K562 (cell line): Measurements from ENCODE around the gene MIXL1. TPM values are rescaled to one million over a fixed set of nuclear protein-coding genes. Genes with fewer than 3 reads are reported as not detected.

ENCODE experiments used
- ATAC-seq: fragments of 200-7000 bp; cut with Tn5 transposase; 3 replicates; pipeline ENCODE4 v1.9.1; 2020; ENCODE audit warnings: moderate library complexity
- BruUV-seq: library from RNA; stranded (reverse); fragments of 400-500 nt; replicated peaks from 2 replicates; lab custom pipeline; 2021; lab: Mats Ljungman, UMichigan
- CTCF ChIA-PET: fragments of 300-600 bp; formaldehyde crosslinking; extraction: SDS; loops from one replicate; lab custom pipeline; 2021; ENCODE audit warnings: low intra/inter-chr PET ratio; lab: Yijun Ruan, JAX
- POLR2A ChIA-PET: fragments of 300-600, 350-650 bp; sonication (Branson Sonifier 250); formaldehyde crosslinking; extraction: SDS; loops from one replicate; lab custom pipeline; 2021; ENCODE audit warnings: antibody characterized with exemption, inconsistent platforms; lab: Yijun Ruan, JAX
- DNase-seq, 4 experiments: peaks; one replicate each; pipeline versions ENCODE4 v3.0.0 to v3.0.0-alpha.2; 2011 to 2018; ENCODE audit warnings: low spot score in 3 of 4, mixed read lengths in 3 of 4; ENCODE audit errors: extremely low read depth in 1 of 4
- FAIRE-seq: peaks from 2 replicates; lab custom pipeline; 2011; peaks lifted over from hg19 to GRCh38; lab: Jason Lieb, UNC
- H2AFZ ChIP-seq: 2 replicates; pipeline ENCODE4 v1.6.0; 2011; ENCODE audit warnings: low read depth, low read length, control low read depth, inconsistent platforms
- H3K27ac ChIP-seq: fragments of 200-600 bp; 3 replicates; pipeline ENCODE4 v1.8.0; 2011; ENCODE audit warnings: low read depth, mild to moderate bottlenecking, control low read depth, inconsistent platforms, low read length, moderate library complexity, mixed read lengths; ENCODE audit errors: extremely low read depth
- H3K27me3 ChIP-seq, 2 experiments: fragments of 300-600 bp in 1 of 2; 2 replicates in 1 of 2; 3 replicates in 1 of 2; pipeline versions ENCODE4 v1.6.0 to v1.8.0; 2011; ENCODE audit warnings: inconsistent platforms in 2 of 2, low read length in 2 of 2, mild to moderate bottlenecking in 1 of 2, mixed read lengths in 1 of 2, moderate library complexity in 1 of 2; ENCODE audit not compliant: control insufficient read depth in 2 of 2, insufficient read depth in 2 of 2
- H3K36me3 ChIP-seq: fragments of 300-600 bp; 3 replicates; pipeline ENCODE4 v1.8.0; 2011; ENCODE audit warnings: mild to moderate bottlenecking, low read length, inconsistent platforms; ENCODE audit not compliant: control insufficient read depth, insufficient read depth
- H3K4me1 ChIP-seq, 2 experiments: fragments of 200-600 bp in 1 of 2; replicated peaks in 1 of 2; 2 replicates in 1 of 2; 3 replicates in 1 of 2; pipeline versions ENCODE4 v1.5.1 to v1.8.0; 2011; ENCODE audit warnings: inconsistent platforms in 2 of 2, low read length in 2 of 2, mild to moderate bottlenecking in 1 of 2, mixed read lengths in 1 of 2, moderate library complexity in 1 of 2; ENCODE audit not compliant: control insufficient read depth in 2 of 2, insufficient read depth in 2 of 2
- H3K4me2 ChIP-seq: 2 replicates; pipeline ENCODE4 v1.6.1; 2011; ENCODE audit warnings: low read length, control low read depth, inconsistent platforms, mixed read lengths; ENCODE audit not compliant: insufficient read depth
- H3K4me3 ChIP-seq: fragments of 200-600 bp; sonication (generic), shearing (Covaris generic); 2 replicates; pipeline ENCODE4 v1.5.1; 2016; ENCODE audit warnings: control low read depth, inconsistent platforms
- H3K79me2 ChIP-seq: fragments of 200-600 bp; 3 replicates; pipeline ENCODE4 v1.8.0; 2011; ENCODE audit warnings: low read length, inconsistent platforms; ENCODE audit not compliant: control insufficient read depth, insufficient read depth
- H3K9ac ChIP-seq, 2 experiments: 2 replicates each; pipeline versions ENCODE4 v1.6.0 to v1.6.1; 2011; ENCODE audit warnings: low read depth in 2 of 2, low read length in 2 of 2, control low read depth in 1 of 2, inconsistent platforms in 1 of 2, mild to moderate bottlenecking in 1 of 2, mixed read lengths in 1 of 2; ENCODE audit not compliant: insufficient read depth in 1 of 2
- H3K9me1 ChIP-seq: one replicate; pipeline ENCODE4 v1.6.0; 2011; ENCODE audit warnings: inconsistent platforms, mild to moderate bottlenecking, low read length, moderate library complexity; ENCODE audit not compliant: control insufficient read depth, insufficient read depth
- H3K9me3 ChIP-seq: replicated peaks from 2 replicates; pipeline ENCODE4 v1.5.1; 2011; ENCODE audit warnings: low read depth, low read length, inconsistent platforms; ENCODE audit not compliant: control insufficient read depth, insufficient read depth
- H4K20me1 ChIP-seq: replicated peaks from 2 replicates; pipeline ENCODE4 v1.6.1; 2011; ENCODE audit warnings: low read length, inconsistent platforms, mixed read lengths; ENCODE audit not compliant: control insufficient read depth, insufficient read depth
- BRF2 ChIP-seq: IDR thresholded peaks from 3 replicates; pipeline ENCODE4 v1.6.1; 2011; ENCODE audit warnings: borderline replicate concordance, mild to moderate bottlenecking; ENCODE audit not compliant: insufficient read length, insufficient read depth
- CHD2 ChIP-seq: IDR thresholded peaks from 2 replicates; pipeline ENCODE4 v1.6.1; 2011; ENCODE audit warnings: low read depth, low read length
- HIVEP1 ChIP-seq: fragments of 250-450 bp; sonication (Bioruptor Pico); IDR thresholded peaks from 2 replicates; pipeline ENCODE4 v1.4.0; 2020; ENCODE audit warnings: mild to moderate bottlenecking
- LCOR ChIP-seq: sonication (generic); formaldehyde crosslinking; IDR thresholded peaks from 2 replicates; pipeline ENCODE4 v1.8.0; 2022; ENCODE audit warnings: mild to moderate bottlenecking, missing genetic modification reagents
- NFIX ChIP-seq: fragments of 250-450 bp; sonication (Bioruptor Pico); IDR thresholded peaks from 2 replicates; pipeline ENCODE4 v1.4.0; 2020; ENCODE audit warnings: low read depth, mild to moderate bottlenecking, moderate library complexity
- PTRF ChIP-seq: fragments of 450-650 bp; IDR thresholded peaks from 2 replicates; pipeline ENCODE4 v1.6.1; 2016; ENCODE audit warnings: mild to moderate bottlenecking, missing genetic modification characterization, missing compliant biosample characterization
- SFPQ ChIP-seq: fragments of 200-400 bp; formaldehyde crosslinking; IDR thresholded peaks from 2 replicates; pipeline ENCODE4 v1.6.1; 2017; ENCODE audit warnings: mild to moderate bottlenecking, low read depth, low read length, moderate library complexity
- SMAD2 ChIP-seq: fragments of 150-350 bp; IDR thresholded peaks from 2 replicates; pipeline ENCODE4 v1.6.1; 2014; ENCODE audit warnings: low read depth, mild to moderate bottlenecking, low read length
- TEAD4 ChIP-seq, 2 experiments: sonication (generic) in 1 of 2; formaldehyde crosslinking in 1 of 2; IDR thresholded peaks; 2 replicates each; pipeline versions ENCODE4 v1.6.1 to v1.8.0; 2012 to 2022; ENCODE audit warnings: borderline replicate concordance in 1 of 2, inconsistent platforms in 1 of 2, low read length in 1 of 2, mild to moderate bottlenecking in 1 of 2, missing genetic modification reagents in 1 of 2
- ZNF174 ChIP-seq: fragments of 250-450 bp; sonication (Bioruptor Pico); IDR thresholded peaks from 2 replicates; pipeline ENCODE4 v1.4.0; 2020; ENCODE audit warnings: mild to moderate bottlenecking
- WGBS: fragments of 100-300 bp; shearing (Covaris generic); methylation state at CpG from one replicate; pipeline ENCODE4 v1.1.6; 2016; ENCODE audit warnings: low coverage, mixed read lengths; ENCODE audit not compliant: insufficient coverage; ENCODE audit errors: missing lambda C conversion rate; 5-methylcytosine and 5-hydroxymethylcytosine counted together
- in situ Hi-C: fragments of 300-500 bp; cut with MboI; formaldehyde crosslinking; loops from 4 replicates; pipeline ENCODE4 v1.15.0; 2018; ENCODE audit warnings: inconsistent platforms, mixed read lengths
- intact Hi-C: fragments of 100-400 bp; cut with micrococcal nuclease; formaldehyde crosslinking; loops from 2 replicates; pipeline ENCODE4 v1.14.2; 2022
- polyA plus RNA-seq, 8 experiments: library from polyadenylated mRNA; depleted of rRNA in 4 of 8; stranded (reverse) in 5 of 8; unstranded in 3 of 8; fragments of >200 nt; fragmentation: Nextera tagmentation in 2 of 8; fragmentation: Illumina TruSeq in 1 of 8; extraction: Ambion mirVana in 2 of 8; extraction: Trizol in 1 of 8; gene quantifications; 2 replicates each; pipeline versions ENCODE4 v1.2.1 to v1.2.3, GENCODE V29; 2011 to 2014; ENCODE audit warnings: inconsistent platforms in 1 of 8, missing spikeins in 1 of 8
- total RNA-seq, 7 experiments: library from RNA; depleted of rRNA in 6 of 7; stranded (reverse); fragments of >200 nt in 6 of 7; fragmentation: Illumina TruSeq in 2 of 7; extraction: Trizol in 2 of 7; gene quantifications; 2 replicates each; pipeline versions ENCODE4 v1.2.1 to v1.2.3, GENCODE V29; 2011 to 2021; ENCODE audit warnings: low replicate concordance in 1 of 7

The MIXL1 gene
- total and polyA plus RNA-seq, 9 of the 15 experiments (the other 6 are each of a cell fraction or from before 2014, with no cell fraction given) = not detected

- no peaks in the 10 kb centered on the region for H3K9me3 ChIP-seq
- no peaks in the 10 kb centered on the region for H3K9me1 ChIP-seq
- ATAC-seq (no peak), FAIRE-seq (no peak), DNase-seq (no peak)
- intact Hi-C loops (loop anchor here (5.0 kb wide), 1 partner anchor 115 kb away; no protein-coding TSS in a partner anchor), in situ Hi-C loops (no loop called here)
- no peak overlapping the region for H3K27ac ChIP-seq
- BruUV-seq = no TSS peak
- no peak overlapping the region for H3K4me2 ChIP-seq
- no peaks in the 10 kb centered on the region for H4K20me1 ChIP-seq
- peaks cover 4 to 12% of the 10 kb centered on the region in 2 experiments for H3K4me1 ChIP-seq
- TF ChIP-seq SFPQ = no peak
- no peak for TF ChIP-seq TEAD4 (IDR thresholded peaks at IDR 0.05; ENCODE audit: low read length)
- TF ChIP-seq TEAD4 (CRISPR knock-in tag; IDR thresholded peaks at IDR 0.05; ENCODE audit: borderline replicate concordance) = no peak
- TF ChIP-seq BRF2 = no peak
- TF ChIP-seq PTRF (tag) = no peak
- no peak for TF ChIP-seq CHD2
- no peak for TF ChIP-seq NFIX (CRISPR knock-in tag)
- TF ChIP-seq ZNF174 (CRISPR knock-in tag) = no peak
- TF ChIP-seq SMAD2 = no peak
- no peak for TF ChIP-seq HIVEP1
- no peak for TF ChIP-seq LCOR (CRISPR knock-in tag)
- H3K9ac ChIP-seq = peak overlapping the region in 1 of 2 experiments; percentile 7; a peak in 1 of 4 replicates
- ChIA-PET CTCF (no interaction called here), POLR2A (no interaction called here)
- peak overlapping the region; percentile 56 for H2AFZ ChIP-seq
- no peak overlapping the region for H3K4me3 ChIP-seq
- H3K27me3 ChIP-seq = no peaks in the 10 kb centered on the region
- no peaks in the 10 kb centered on the region for H3K79me2 ChIP-seq
- WGBS = 54% methylated on average over 10 of the region's 10 CpGs
- H3K36me3 ChIP-seq = no peaks in the 10 kb centered on the region
Measured at GRCh38 chr1:226217273-226217672, 6.2 kb upstream of the MIXL1 start.
